ENCODE results near the gene BTBD9.

Gene BTBD9

GRCh38 chr6:38341496-38341895 is 298.2 kb downstream of the BTBD9 start:
- DNase-seq (ENCODE audit: low spot score): no peak

- no peak for DNase-seq (ENCODE audit: low spot score)
Measured at GRCh38 chr6:38339914-38340313, 299.8 kb downstream of the BTBD9 start.

- peak; percentile 67 for DNase-seq (ENCODE audit: low spot score)
Measured at GRCh38 chr6:38337819-38338465, 301.8 kb downstream of the BTBD9 start.

GRCh38 chr6:38336922-38337321 is 302.8 kb downstream of the BTBD9 start:
- DNase-seq (ENCODE audit: low spot score): no peak

GRCh38 chr6:38326837-38327236 is 312.9 kb downstream of the BTBD9 start:
- no peak for DNase-seq (ENCODE audit: low spot score)

- no peak for DNase-seq (ENCODE audit: low spot score)
Measured at GRCh38 chr6:38323216-38323615, 316.5 kb downstream of the BTBD9 start.

- DNase-seq (ENCODE audit: low spot score): no peak
Measured at GRCh38 chr6:38322138-38322537, 317.6 kb downstream of the BTBD9 start.

GRCh38 chr6:38320843-38321242 is 318.9 kb downstream of the BTBD9 start:
- no peak for DNase-seq (ENCODE audit: low spot score)

GRCh38 chr6:38320358-38320757 is 319.4 kb downstream of the BTBD9 start:
- no peak for DNase-seq (ENCODE audit: low spot score)

- DNase-seq (ENCODE audit: low spot score): no peak
Measured at GRCh38 chr6:38319256-38320212, 320.2 kb downstream of the BTBD9 start.

GRCh38 chr6:38316099-38316868 is 323.4 kb downstream of the BTBD9 start:
- no peak for DNase-seq (ENCODE audit: low spot score)

GRCh38 chr6:38311201-38311600 is 328.5 kb downstream of the BTBD9 start:
- DNase-seq (ENCODE audit: low spot score): no peak

- DNase-seq (ENCODE audit: low spot score): no peak
Measured at GRCh38 chr6:38310061-38310460, 329.7 kb downstream of the BTBD9 start.

- no peak for DNase-seq (ENCODE audit: low spot score)
Measured at GRCh38 chr6:38307740-38308139, 332.0 kb downstream of the BTBD9 start.

- no peak for DNase-seq (ENCODE audit: low spot score)
Measured at GRCh38 chr6:38306931-38307330, 332.8 kb downstream of the BTBD9 start.

- DNase-seq (ENCODE audit: low spot score): no peak
Measured at GRCh38 chr6:38305995-38306681, 333.6 kb downstream of the BTBD9 start.

GRCh38 chr6:38302838-38303237 is 336.9 kb downstream of the BTBD9 start:
- DNase-seq (ENCODE audit: low spot score): no peak

- no peak for DNase-seq (ENCODE audit: low spot score)
Measured at GRCh38 chr6:38302081-38302480, 337.6 kb downstream of the BTBD9 start.

- DNase-seq (ENCODE audit: low spot score): no peak
Measured at GRCh38 chr6:38290133-38290799, 349.5 kb downstream of the BTBD9 start.

GRCh38 chr6:38287487-38287886 is 352.2 kb downstream of the BTBD9 start:
- no peak for DNase-seq (ENCODE audit: low spot score)

- DNase-seq (ENCODE audit: low spot score): no peak
Measured at GRCh38 chr6:38284802-38285394, 354.8 kb downstream of the BTBD9 start.

All from SW480 (cell line).